Peyer's patch (tissue), 4 donors: ENCODE results near the gene TMEM63B.

ENCODE experiments used
- CTCF ChIP-seq, 6 experiments: fragments of 450-650 bp in 4 of 6; fragments of 200-600 bp in 2 of 6; sonication (generic) in 1 of 6; IDR thresholded peaks; one replicate each; pipeline ENCODE4 v1.5.1; 2017 to 2019; ENCODE audit warnings: antibody characterized with exemption in 6 of 6, mild to moderate bottlenecking in 3 of 6, moderate library complexity in 1 of 6
- POLR2A ChIP-seq, 2 donors: fragments of 450-650 bp; IDR thresholded peaks; one replicate each; pipeline ENCODE4 v1.5.1; 2017; ENCODE audit warnings: antibody characterized with exemption in 2 of 2, mild to moderate bottlenecking in 2 of 2, moderate library complexity in 2 of 2

GRCh38 chr6:44109212-44109611, 18.1 kb upstream of the TMEM63B start:
- TF ChIP-seq CTCF (IDR thresholded peaks at IDR 0.05) (no peak), POLR2A (IDR thresholded peaks at IDR 0.05) (no peak)
